D721Med (cell line): ENCODE data around the gene ASH1L.

ENCODE experiments used
- DNase-seq: peaks from one replicate; pipeline ENCODE4 v3.0.0; 2011; ENCODE audit warnings: low spot score; ENCODE audit not compliant: insufficient read length
- FAIRE-seq: peaks from 2 replicates; lab custom pipeline; 2011; peaks lifted over from hg19 to GRCh38; lab: Jason Lieb, UNC
- TF ChIP-seq, protein P1 (sequence below): IDR thresholded peaks from 2 replicates; pipeline ENCODE4 v1.5.1; 2012; ENCODE audit warnings: mild to moderate bottlenecking, control low read depth; ENCODE audit not compliant: insufficient read depth; ENCODE audit errors: missing control alignments

ASH1L gene

DNA sequence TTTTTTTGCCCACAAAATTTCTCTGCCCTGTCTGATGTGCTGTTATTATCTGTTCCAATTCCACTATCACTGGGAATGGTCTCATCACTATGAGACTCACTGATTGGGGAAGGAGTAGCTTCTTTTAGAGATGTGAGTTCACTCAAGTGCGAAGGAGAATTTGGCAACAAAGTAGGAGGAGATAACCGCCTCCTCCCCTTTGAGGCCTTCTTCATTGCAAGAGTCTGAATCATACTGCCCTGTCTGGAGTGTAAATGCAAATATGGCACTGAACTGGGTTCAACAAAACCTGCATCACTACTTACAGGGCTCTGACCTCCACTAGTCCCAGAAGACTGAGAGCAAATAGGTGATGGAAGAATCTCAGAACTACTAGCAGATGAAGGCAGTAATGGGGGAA, 83.4 kb downstream of the ASH1L start:
- TF ChIP-seq, protein P1, sequence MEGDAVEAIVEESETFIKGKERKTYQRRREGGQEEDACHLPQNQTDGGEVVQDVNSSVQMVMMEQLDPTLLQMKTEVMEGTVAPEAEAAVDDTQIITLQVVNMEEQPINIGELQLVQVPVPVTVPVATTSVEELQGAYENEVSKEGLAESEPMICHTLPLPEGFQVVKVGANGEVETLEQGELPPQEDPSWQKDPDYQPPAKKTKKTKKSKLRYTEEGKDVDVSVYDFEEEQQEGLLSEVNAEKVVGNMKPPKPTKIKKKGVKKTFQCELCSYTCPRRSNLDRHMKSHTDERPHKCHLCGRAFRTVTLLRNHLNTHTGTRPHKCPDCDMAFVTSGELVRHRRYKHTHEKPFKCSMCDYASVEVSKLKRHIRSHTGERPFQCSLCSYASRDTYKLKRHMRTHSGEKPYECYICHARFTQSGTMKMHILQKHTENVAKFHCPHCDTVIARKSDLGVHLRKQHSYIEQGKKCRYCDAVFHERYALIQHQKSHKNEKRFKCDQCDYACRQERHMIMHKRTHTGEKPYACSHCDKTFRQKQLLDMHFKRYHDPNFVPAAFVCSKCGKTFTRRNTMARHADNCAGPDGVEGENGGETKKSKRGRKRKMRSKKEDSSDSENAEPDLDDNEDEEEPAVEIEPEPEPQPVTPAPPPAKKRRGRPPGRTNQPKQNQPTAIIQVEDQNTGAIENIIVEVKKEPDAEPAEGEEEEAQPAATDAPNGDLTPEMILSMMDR: no peak
- FAIRE-seq (no peak), DNase-seq (no peak)

DNA sequence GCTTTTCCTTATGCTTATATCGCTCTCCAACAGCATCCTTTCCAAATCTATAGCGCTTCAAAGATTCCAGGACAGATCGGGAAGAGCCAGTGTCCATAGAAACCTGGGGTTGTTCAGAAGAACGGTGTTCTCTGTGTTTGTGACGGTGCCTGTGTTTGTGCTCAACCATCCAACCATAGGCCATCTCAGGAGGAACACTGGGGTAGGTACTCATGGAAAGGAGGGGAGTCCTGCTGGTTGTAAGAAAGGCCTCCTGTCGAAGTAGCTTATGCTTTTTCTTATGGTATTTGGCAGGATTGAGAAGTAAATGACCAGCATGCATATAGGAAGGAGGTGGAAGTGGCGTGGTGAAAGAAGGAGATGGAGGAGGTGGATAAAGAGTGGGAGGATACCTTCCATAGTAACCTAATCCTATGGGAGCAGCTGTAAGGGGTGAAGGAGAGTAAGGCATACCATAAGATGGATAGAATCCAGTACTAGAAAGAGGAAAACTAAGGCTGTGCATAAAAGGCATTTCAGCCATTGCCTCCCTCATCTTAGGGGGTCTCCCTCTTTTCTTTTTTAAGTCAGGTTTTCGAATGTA, 84.2 kb downstream of the ASH1L start:
- FAIRE-seq (no peak), DNase-seq (no peak)
- TF ChIP-seq, protein P1: no peak

DNA sequence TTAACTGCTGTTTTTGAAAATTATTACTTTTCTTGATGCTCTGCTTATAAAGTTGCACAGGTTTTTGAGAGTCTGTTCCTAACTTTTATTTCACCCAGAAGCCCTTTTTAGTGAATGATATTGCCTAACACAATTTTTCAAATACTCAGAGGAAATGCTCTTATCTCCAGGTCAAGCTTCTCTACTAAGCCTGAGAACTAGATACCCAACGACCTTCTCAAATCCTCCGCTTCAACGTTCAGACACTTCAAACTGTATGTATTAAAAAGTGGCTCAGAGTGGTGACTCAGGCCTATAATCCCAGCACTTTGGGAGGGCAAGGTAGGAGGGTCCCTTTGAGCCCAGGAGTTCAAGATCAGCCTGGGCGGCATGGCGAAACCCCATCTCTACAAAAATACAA, 88.5 kb downstream of the ASH1L start:
- DNase-seq (no peak), FAIRE-seq (no peak)
- TF ChIP-seq, protein P1: no peak

DNA sequence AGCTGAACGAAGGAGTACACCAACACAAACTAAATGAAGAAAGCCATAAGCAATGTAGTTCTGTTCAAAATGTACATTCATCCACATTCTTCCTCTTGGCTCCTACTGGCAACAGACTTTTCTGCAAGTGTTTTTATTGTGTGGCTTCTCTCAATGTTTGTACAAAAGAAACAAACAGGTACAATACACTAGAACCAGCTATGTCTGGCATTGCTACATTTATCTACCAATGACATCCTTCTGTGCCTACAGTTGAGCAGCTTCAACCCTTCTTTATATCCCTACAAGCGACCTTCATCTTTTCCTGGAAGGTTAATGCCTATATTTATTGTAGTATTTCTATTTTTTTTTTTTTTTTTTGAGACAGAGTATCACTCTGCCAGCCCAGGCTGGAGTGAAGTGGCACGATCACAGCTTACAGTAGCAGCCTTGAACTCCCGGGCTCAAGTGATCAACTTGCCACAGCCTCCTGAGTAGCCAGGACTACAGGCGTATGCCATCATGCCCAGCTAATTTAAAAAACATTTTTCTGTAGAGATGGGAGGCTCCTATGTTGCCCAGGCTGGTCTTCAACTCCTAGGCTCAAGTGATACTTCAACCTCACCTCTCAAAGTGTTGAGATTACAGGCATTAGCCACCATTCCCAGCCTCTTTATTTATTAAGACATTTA, 89.3 kb downstream of the ASH1L start:
- TF ChIP-seq, protein P1: no peak
- DNase-seq: no peak
- FAIRE-seq: peak; percentile 16

DNA sequence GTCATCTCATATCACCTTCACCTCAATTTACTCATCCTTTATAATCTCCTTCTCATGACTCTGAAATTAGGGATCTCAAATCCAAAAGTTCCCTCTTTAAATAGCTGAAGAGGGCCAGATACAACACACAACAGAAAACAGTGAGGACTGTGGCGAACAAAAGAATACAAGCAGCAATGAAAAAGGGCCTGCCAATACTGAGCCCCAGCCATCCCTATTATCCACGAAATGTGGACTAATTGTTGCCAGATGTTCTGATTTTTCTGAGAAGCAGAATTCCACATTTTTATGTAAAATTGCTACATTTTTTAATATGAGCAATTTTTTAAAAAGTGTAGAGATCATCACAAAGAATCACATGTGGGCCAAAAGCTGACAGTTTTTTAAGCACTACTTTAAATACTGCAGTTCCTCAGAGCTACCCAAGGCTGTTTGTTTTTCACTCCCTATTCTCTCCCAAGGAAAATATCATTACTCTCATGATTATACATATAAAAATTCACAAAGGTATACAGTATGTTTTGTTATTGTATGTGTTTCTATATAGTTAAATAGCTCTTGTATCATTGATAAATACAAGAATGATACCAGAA, 90.0 kb downstream of the ASH1L start:
- FAIRE-seq (peak; percentile 84), DNase-seq (no peak)
- TF ChIP-seq, protein P1: no peak

DNA sequence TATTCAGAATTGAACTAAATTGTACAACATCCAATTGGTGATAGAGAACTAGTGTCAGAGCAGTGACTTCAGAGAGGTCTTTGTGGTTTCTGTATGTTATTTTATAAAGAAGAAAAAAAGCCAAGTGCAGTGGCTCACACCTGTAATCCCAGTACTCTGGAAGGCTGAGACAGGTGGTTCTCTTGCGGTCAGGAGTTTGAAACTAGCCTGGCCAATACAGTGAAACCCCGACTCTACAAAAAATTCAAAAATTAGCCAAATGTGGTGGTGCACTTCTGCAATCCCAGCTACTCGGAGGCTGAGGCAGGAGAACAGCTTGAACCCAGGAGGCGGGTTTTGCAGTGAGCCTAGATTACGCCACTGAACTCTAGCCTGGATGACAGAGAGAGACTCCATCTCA, 90.7 kb downstream of the ASH1L start:
- no peak for DNase-seq
- FAIRE-seq: no peak
- TF ChIP-seq, protein P1: no peak

DNA sequence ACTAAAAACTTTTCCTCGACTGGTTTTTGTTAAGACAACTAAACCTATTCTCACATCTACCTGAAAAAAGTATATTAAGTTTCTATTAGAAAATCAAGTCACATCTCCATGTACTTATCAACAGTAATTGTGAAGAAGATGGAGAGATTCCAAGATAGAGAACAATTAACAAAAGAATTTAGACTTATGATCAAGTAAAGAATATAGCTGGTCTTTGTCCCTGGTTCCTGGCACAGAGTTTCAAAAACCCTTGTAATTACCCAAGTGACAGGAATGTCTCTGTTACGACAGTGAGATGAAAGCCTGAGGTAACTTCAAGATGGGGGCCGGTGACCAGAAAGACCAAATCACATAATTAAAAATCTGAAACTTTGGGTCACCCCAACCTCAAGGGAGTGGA, 91.6 kb downstream of the ASH1L start:
- FAIRE-seq (no peak), DNase-seq (no peak)

More for the DNA sequence above, 91.6 kb downstream of the ASH1L start:
- TF ChIP-seq, protein P1: no peak
